ENCODE data around the gene LRRC8B. TPM values are rescaled to one million over a fixed set of nuclear protein-coding genes. Genes with fewer than 3 reads are reported as not detected.
A peak's percentile ranks its signal among the peaks of the same experiment; 100 is the strongest.
"Not testable (repeated sequence)": the region's sequence is repeated elsewhere in the genome, so short reads cannot be mapped to it uniquely, and the experiment has no call there.

LRRC8B gene
- total and polyA plus RNA-seq, 2 of the 13 experiments (the other 11 are each of a cell fraction or from before 2014, with no cell fraction given), result 4.9 to 7.6 TPM

GRCh38 chr1:89592861-89593302, 68.3 kb downstream of the LRRC8B start (continued):
- not testable (repeated sequence) for TF ChIP-seq HNF1A (IDR thresholded peaks at IDR 0.05; ENCODE audit: low read depth)
- peak; percentile 30; the same call in 1 of the 2 replicates for TF ChIP-seq HNF1A (CRISPR knock-in tag; IDR thresholded peaks at IDR 0.05; ENCODE audit: borderline replicate concordance)
- TF ChIP-seq ELF1 (CRISPR knock-in tag; IDR thresholded peaks at IDR 0.05), result 0 out of 2 replicates have a peak, but pooled peaks have one; percentile 32
- TF ChIP-seq PITX1 (CRISPR knock-in tag; IDR thresholded peaks at IDR 0.05), result peak; percentile 80
- TF ChIP-seq GABPB1 (CRISPR knock-in tag; IDR thresholded peaks at IDR 0.05), result peak; percentile 41
- peak; percentile 72 for TF ChIP-seq PAXIP1 (CRISPR knock-in tag; conservative IDR thresholded peaks at IDR 0.05)
- peak; percentile 45 for TF ChIP-seq TCF7 (IDR thresholded peaks at IDR 0.05; ENCODE audit: low read depth)
- 0 out of 2 replicates have a peak, but pooled peaks have one; percentile 31 for TF ChIP-seq SP5 (CRISPR knock-in tag; IDR thresholded peaks at IDR 0.05; ENCODE audit: borderline replicate concordance, low read depth)
- peak; percentile 93 for TF ChIP-seq GATAD2A (CRISPR knock-in tag; IDR thresholded peaks at IDR 0.05)
- peak; percentile 67; the same call in 1 of the 2 replicates for TF ChIP-seq TARDBP (CRISPR knock-in tag; IDR thresholded peaks at IDR 0.05)
- TF ChIP-seq HMGXB4 (CRISPR knock-in tag; IDR thresholded peaks at IDR 0.05; ENCODE audit: borderline replicate concordance in 1 of 2, low read depth in 1 of 2), result peak; percentile 21 to 54; a peak in 1 of 4 replicates
- TF ChIP-seq ATF1 (CRISPR knock-in tag; IDR thresholded peaks at IDR 0.05), result peak; percentile 25; the same call in 1 of the 2 replicates
- TF ChIP-seq CBX5 (CRISPR knock-in tag; IDR thresholded peaks at IDR 0.05; ENCODE audit: borderline replicate concordance), result peak; percentile 33; the same call in 1 of the 2 replicates
- TF ChIP-seq SIX1 (CRISPR knock-in tag; IDR thresholded peaks at IDR 0.05; ENCODE audit: borderline replicate concordance), result peak; percentile 34; the same call in 1 of the 2 replicates
- peak; percentile 85 for TF ChIP-seq SOX5 (CRISPR knock-in tag; IDR thresholded peaks at IDR 0.05; ENCODE audit: borderline replicate concordance)
- peak; percentile 32; the same call in 1 of the 2 replicates for TF ChIP-seq GATAD1 (CRISPR knock-in tag; IDR thresholded peaks at IDR 0.05)
- peak; percentile 94 for TF ChIP-seq CEBPB (IDR thresholded peaks at IDR 0.05; ENCODE audit: borderline replicate concordance, low read depth, low read length)
